GM12878 (cell line): ENCODE measurements around the gene PLEKHA5. TPM values are rescaled to one million over a fixed set of nuclear protein-coding genes. Genes with fewer than 3 reads are reported as not detected.

ENCODE experiments used
- ATAC-seq: fragments of 200-7000 bp; cut with Tn5 transposase; 3 replicates; pipeline ENCODE4 v1.9.1; 2020; ENCODE audit warnings: mild to moderate bottlenecking, moderate library complexity
- BruUV-seq: library from RNA; stranded (reverse); fragments of 400-500 nt; replicated peaks from 2 replicates; lab custom pipeline; 2021; lab: Mats Ljungman, UMichigan
- CTCF ChIA-PET: fragments of 300-600 bp; sonication (Branson Sonifier 250); formaldehyde crosslinking; extraction: SDS; loops from one replicate; lab custom pipeline; 2021; ENCODE audit warnings: inconsistent platforms; lab: Yijun Ruan, JAX
- POLR2A ChIA-PET: fragments of 350-600 bp; formaldehyde crosslinking; extraction: SDS; loops from one replicate; lab custom pipeline; 2021; ENCODE audit warnings: inconsistent platforms; lab: Charles Lee
- RAD21 ChIA-PET: fragments of 300-600 bp; sonication (Branson Sonifier 250); formaldehyde crosslinking; loops from one replicate; lab custom pipeline; 2023; ENCODE audit warnings: antibody characterized with exemption; ENCODE audit not compliant: unreplicated experiment; lab: Charles Lee
- SMC1A ChIA-PET: fragments of 300-600 bp; sonication (Branson Sonifier 250); formaldehyde crosslinking; loops from one replicate; lab custom pipeline; 2023; ENCODE audit not compliant: unreplicated experiment, uncharacterized antibody; lab: Charles Lee
- DNase-seq: peaks from one replicate; pipeline ENCODE4 v3.0.0-alpha.2; 2011; ENCODE audit warnings: low read depth, low spot score
- FAIRE-seq: peaks from 3 replicates; lab custom pipeline; 2011; peaks lifted over from hg19 to GRCh38; lab: Jason Lieb, UNC
- H2AFZ ChIP-seq: 2 replicates; pipeline ENCODE4 v1.6.0; 2011; ENCODE audit warnings: low read depth, low read length, control low read depth; ENCODE audit not compliant: control insufficient read depth
- H3K27ac ChIP-seq: 2 replicates; pipeline ENCODE4 v1.5.1; 2011; ENCODE audit warnings: control low read depth; ENCODE audit not compliant: control insufficient read depth, insufficient read depth
- H3K27me3 ChIP-seq, 2 experiments: replicated peaks in 1 of 2; 2 replicates each; pipeline versions ENCODE4 v1.6.0 to v1.6.1; 2011; ENCODE audit warnings: low read length in 1 of 2; ENCODE audit not compliant: control insufficient read depth in 2 of 2, insufficient read depth in 2 of 2
- H3K36me3 ChIP-seq, 2 experiments: 2 replicates each; pipeline ENCODE4 v1.5.1; 2011; ENCODE audit warnings: low read length in 1 of 2; ENCODE audit not compliant: control insufficient read depth in 2 of 2, insufficient read depth in 2 of 2
- H3K4me1 ChIP-seq: 2 replicates; pipeline ENCODE4 v1.6.1; 2011; ENCODE audit warnings: mild to moderate bottlenecking, low read length, moderate library complexity, mixed read lengths; ENCODE audit not compliant: control insufficient read depth, insufficient read depth
- H3K4me2 ChIP-seq: 2 replicates; pipeline ENCODE4 v1.6.0; 2011; ENCODE audit warnings: control low read depth; ENCODE audit not compliant: control insufficient read depth, insufficient read depth
- H3K4me3 ChIP-seq: fragments of 200-600 bp; sonication (generic); 2 replicates; pipeline ENCODE4 v1.5.1; 2016
- H3K79me2 ChIP-seq: 2 replicates; pipeline ENCODE4 v1.6.0; 2011; ENCODE audit warnings: low read length; ENCODE audit not compliant: control insufficient read depth, insufficient read depth
- H3K9ac ChIP-seq: 2 replicates; pipeline ENCODE4 v1.8.0; 2011; ENCODE audit warnings: low read length, control low read depth, mixed read lengths; ENCODE audit not compliant: control insufficient read depth, insufficient read depth
- H3K9me3 ChIP-seq: replicated peaks from 3 replicates; pipeline ENCODE4 v1.5.1; 2011; ENCODE audit warnings: mild to moderate bottlenecking, low read length; ENCODE audit not compliant: control insufficient read depth, insufficient read depth
- H4K20me1 ChIP-seq: 2 replicates; pipeline ENCODE4 v1.6.0; 2011; ENCODE audit not compliant: control insufficient read depth, insufficient read depth
- ATF3 ChIP-seq: IDR thresholded peaks from 2 replicates; pipeline ENCODE4 v1.6.1; 2011; ENCODE audit warnings: low read depth, mild to moderate bottlenecking, low read length, moderate library complexity, borderline replicate concordance; ENCODE audit errors: extremely low read depth
- CEBPZ ChIP-seq: fragments of 150-350 bp; IDR thresholded peaks from 2 replicates; pipeline ENCODE4 v1.6.1; 2016; ENCODE audit warnings: low read depth, low read length
- FOXK2 ChIP-seq: fragments of 450-650 bp; IDR thresholded peaks from 2 replicates; pipeline ENCODE4 v1.6.1; 2017; ENCODE audit warnings: mild to moderate bottlenecking, moderate library complexity
- RELA ChIP-seq: fragments of 450-650 bp; IDR thresholded peaks from 2 replicates; pipeline ENCODE4 v1.8.0; 2014; ENCODE audit warnings: borderline replicate concordance; ENCODE audit not compliant: partially characterized antibody
- in situ Hi-C: fragments of 300-500 bp; cut with MboI; formaldehyde crosslinking; loops from 9 replicates; pipeline ENCODE4 v1.14.3; 2018; ENCODE audit warnings: mixed read lengths
- intact Hi-C: fragments of 100-400 bp; cut with micrococcal nuclease; formaldehyde crosslinking; loops from one replicate; pipeline ENCODE4 v1.14.2; 2022; ENCODE audit not compliant: unreplicated experiment
- polyA plus RNA-seq, 11 experiments: library from polyadenylated mRNA; depleted of rRNA in 4 of 11; unstranded in 6 of 11; stranded (reverse) in 5 of 11; fragments of >200 nt; fragmentation: Nextera tagmentation in 4 of 11; fragmentation: Illumina TruSeq in 1 of 11; extraction: Ambion mirVana in 4 of 11; extraction: Trizol in 1 of 11; gene quantifications; 1 replicate in 1 of 11; 2 replicates in 10 of 11; pipeline versions ENCODE4 v1.2.1 to v1.2.3, GENCODE V29; 2011 to 2016; ENCODE audit warnings: inconsistent platforms in 2 of 11, missing spikeins in 2 of 11, low read depth in 1 of 11
- total RNA-seq, 4 experiments: library from RNA; depleted of rRNA in 3 of 4; stranded (reverse); fragments of >200 nt in 3 of 4; fragmentation: Illumina TruSeq in 1 of 4; extraction: Trizol in 1 of 4; gene quantifications; 2 replicates each; pipeline versions ENCODE4 v1.2.1 to v1.2.3, GENCODE V29; 2013 to 2021

PLEKHA5 gene
- total and polyA plus RNA-seq, 10 of the 15 experiments (the other 5 are each of a cell fraction or from before 2014, with no cell fraction given) = 0.09 to 0.33 (median 0.18) TPM; not detected in 3

GRCh38 chr12:19301223-19301622 is 171.7 kb downstream of the PLEKHA5 start:
- in situ Hi-C loops = no loop called here
- ATAC-seq = no peak
- no peaks in the 10 kb centered on the region for H3K4me1 ChIP-seq
- H3K79me2 ChIP-seq = no peaks in the 10 kb centered on the region
- H3K4me3 ChIP-seq = no peak overlapping the region
- no peaks in the 10 kb centered on the region for H3K9me3 ChIP-seq
- no peaks in the 10 kb centered on the region for H3K36me3 ChIP-seq
- no peaks in the 10 kb centered on the region for H3K27me3 ChIP-seq
- intact Hi-C loops = no loop called here
- no peak overlapping the region for H2AFZ ChIP-seq
- ChIA-PET RAD21 (no interaction called here), POLR2A (no interaction called here), CTCF (interaction anchor here (3.2 kb wide), 1 partner anchor 13 kb away, joined by 10 read pairs; no protein-coding TSS in a partner anchor)
- no peak overlapping the region for H3K27ac ChIP-seq
- TF ChIP-seq CEBPZ = no peak
- no peak for TF ChIP-seq ATF3
- no peak for TF ChIP-seq RELA
- TF ChIP-seq FOXK2 = no peak
- TF ChIP-seq, all 136 proteins: peak for 0
- no peak overlapping the region for H3K4me2 ChIP-seq
- no peaks in the 10 kb centered on the region for H4K20me1 ChIP-seq
- no peak overlapping the region for H3K9ac ChIP-seq
- FAIRE-seq (no peak), DNase-seq (no peak)
- BruUV-seq = no TSS peak
- SMC1A ChIA-PET = interaction anchor here (1.1 kb wide), 1 partner anchor 9 kb away, joined by 4 read pairs; no protein-coding TSS in a partner anchor
